Prostate gland (tissue), 2 donors: Measurements from ENCODE around the gene ARL16.

Experiments
- POLR2A ChIP-seq: fragments of 450-650 bp; IDR thresholded peaks from one replicate; pipeline ENCODE4 v1.6.1; 2016; ENCODE audit warnings: antibody characterized with exemption, mild to moderate bottlenecking
- POLR2AphosphoS5 ChIP-seq: sonication (generic); formaldehyde crosslinking; IDR thresholded peaks from one replicate; pipeline ENCODE4 v1.6.1; 2017; ENCODE audit warnings: antibody characterized with exemption
- TF ChIP-seq, protein P1 (sequence below), 4 experiments: fragments of 200-600 bp in 2 of 4; fragments of 450-650 bp in 2 of 4; sonication (generic) in 2 of 4; IDR thresholded peaks; 1 replicate in 3 of 4; 2 replicates in 1 of 4; pipeline ENCODE4 v1.5.1; 2016 to 2019; ENCODE audit warnings: antibody characterized with exemption in 4 of 4, mild to moderate bottlenecking in 2 of 4, moderate library complexity in 2 of 4

DNA sequence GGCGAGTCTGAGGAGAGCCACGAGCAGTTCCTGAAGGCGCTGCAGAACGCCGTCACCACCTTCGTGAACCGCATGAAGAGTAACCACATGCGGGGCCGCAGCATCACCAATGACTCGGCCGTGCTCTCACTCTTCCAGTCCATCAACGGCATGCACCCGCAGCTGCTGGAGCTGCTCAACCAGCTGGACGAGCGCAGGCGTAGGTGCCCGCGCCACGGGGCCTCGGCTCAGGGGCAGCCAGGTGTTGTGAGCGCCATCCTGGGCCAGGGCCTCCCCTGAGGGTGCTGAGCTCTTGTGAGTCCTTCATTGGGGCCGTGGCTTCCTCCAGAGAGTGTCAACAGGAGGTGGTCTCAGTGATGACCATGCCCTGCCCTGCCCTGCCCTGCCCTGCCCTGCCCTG lies 12.2 kb upstream of the ARL16 start:
- TF ChIP-seq, protein P1, sequence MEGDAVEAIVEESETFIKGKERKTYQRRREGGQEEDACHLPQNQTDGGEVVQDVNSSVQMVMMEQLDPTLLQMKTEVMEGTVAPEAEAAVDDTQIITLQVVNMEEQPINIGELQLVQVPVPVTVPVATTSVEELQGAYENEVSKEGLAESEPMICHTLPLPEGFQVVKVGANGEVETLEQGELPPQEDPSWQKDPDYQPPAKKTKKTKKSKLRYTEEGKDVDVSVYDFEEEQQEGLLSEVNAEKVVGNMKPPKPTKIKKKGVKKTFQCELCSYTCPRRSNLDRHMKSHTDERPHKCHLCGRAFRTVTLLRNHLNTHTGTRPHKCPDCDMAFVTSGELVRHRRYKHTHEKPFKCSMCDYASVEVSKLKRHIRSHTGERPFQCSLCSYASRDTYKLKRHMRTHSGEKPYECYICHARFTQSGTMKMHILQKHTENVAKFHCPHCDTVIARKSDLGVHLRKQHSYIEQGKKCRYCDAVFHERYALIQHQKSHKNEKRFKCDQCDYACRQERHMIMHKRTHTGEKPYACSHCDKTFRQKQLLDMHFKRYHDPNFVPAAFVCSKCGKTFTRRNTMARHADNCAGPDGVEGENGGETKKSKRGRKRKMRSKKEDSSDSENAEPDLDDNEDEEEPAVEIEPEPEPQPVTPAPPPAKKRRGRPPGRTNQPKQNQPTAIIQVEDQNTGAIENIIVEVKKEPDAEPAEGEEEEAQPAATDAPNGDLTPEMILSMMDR (IDR thresholded peaks at IDR 0.05), result no peak
- TF ChIP-seq POLR2A (no peak), POLR2AphosphoS5 (no peak)
